ENCODE data around the gene LIPT2. TPM values are rescaled to one million over a fixed set of nuclear protein-coding genes. Genes with fewer than 3 reads are reported as not detected.

LIPT2 gene
- total RNA-seq (2012; rRNA removed), result 2.2 and 2.9 TPM in 2 replicates
- 1.7 and 2.2 TPM in 2 replicates for polyA plus RNA-seq (2012; rRNA removed)
- polyA plus RNA-seq (2012; cell fraction: cytosol; rRNA removed), result 1.9 and 2.7 TPM in 2 replicates
- 1.1 and 1.4 TPM in 2 replicates for polyA plus RNA-seq (2012; cell fraction: nucleus; rRNA removed; ENCODE audit: low replicate concordance)
- percentile 34 among the genes with signal in this experiment for Bru-seq, nascent RNA
- percentile 32 among the genes with signal in this experiment for BruChase-seq, experiment 1, labeled RNA remaining after a 6-hour chase
- BruChase-seq, experiment 2, labeled RNA remaining after a 2-hour chase, result percentile 30 among the genes with signal in this experiment
- long read RNA-seq, partial matches to known transcripts, result 0 of 4 reads
- long read RNA-seq, other reads (novel, unspliced or antisense), result 0 of 4 reads

DNA sequence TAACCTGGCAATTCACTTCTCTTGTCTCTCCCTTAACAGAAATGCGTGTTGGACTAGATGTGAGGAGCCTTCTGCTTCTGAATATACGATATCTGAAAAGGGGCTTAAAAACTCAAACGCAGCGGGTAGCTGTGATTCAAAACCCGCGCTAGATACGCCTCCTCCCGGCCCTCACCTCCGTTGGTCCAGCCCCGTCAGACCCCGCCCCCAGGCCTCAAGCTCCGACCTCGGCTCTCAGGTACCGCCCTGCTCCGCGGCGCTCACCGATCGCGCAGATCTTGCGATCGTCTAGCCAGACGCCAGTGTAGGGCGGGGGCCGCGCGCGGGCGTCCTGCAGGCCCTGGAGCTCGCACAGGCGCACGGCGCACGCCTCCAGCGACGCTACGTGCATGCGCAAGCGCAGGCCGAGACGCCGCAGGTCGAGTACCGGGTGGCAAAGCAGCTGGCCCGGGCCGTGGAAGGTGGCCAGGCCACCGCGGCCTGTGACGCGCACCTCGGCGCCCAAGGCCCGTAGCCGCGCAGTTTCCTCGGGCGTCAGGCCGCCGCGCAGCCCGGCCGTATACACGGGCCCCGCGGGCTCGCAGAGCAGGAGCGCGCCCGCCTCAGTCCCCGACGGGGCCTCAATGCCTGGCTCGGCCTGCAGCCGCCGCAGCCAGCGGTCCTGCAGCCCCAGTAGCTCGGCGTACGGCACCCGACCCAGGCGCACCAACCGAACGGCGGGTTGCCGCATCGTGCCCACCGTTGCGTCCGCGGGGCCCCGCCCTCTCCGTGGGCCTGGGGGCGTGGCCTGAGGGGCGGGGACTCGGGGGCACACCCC, at the start of gene LIPT2:
Gene LIPT2 (minus strand): TSS at position 751 of the 817 bp plus-strand sequence. CDS start 21 bp downstream, at position 730.
- in situ Hi-C loops (cut with MboI; ENCODE audit: low sequenced_read_pairs) (no loop called here), intact Hi-C loops (cut with micrococcal nuclease) (no loop called here), dilution Hi-C loops (cut with HindIII; ENCODE audit: low sequenced_read_pairs, unreplicated experiment) (no loop called here)
- no peak within 1 kb of the TSS; the same call in 1 of the 2 replicates for H3K56ac ChIP-seq (ENCODE audit: extremely low read depth, insufficient read depth, low read length)
- H2BK120ac ChIP-seq (ENCODE audit: low read depth, low read length), result no peak within 1 kb of the TSS
- peak within 1 kb of the TSS; percentile 61 for H3K14ac ChIP-seq (replicated peaks; ENCODE audit: low read depth, low read length)
- no peak within 1 kb of the TSS for H2BK20ac ChIP-seq (ENCODE audit: low read depth, low read length)
- no peak within 1 kb of the TSS for H3K23ac ChIP-seq (ENCODE audit: low read depth, low read length)
- H3K4me3 ChIP-seq (ENCODE audit: insufficient read depth, low read depth, low read length), result peak within 1 kb of the TSS; percentile 77
- no peak within 1 kb of the TSS for H3K18ac ChIP-seq (ENCODE audit: low read depth, low read length)
- H4K20me1 ChIP-seq (ENCODE audit: insufficient read depth, low read length), result no peaks in the 10 kb centered on the region
- peak within 1 kb of the TSS; percentile 37; the same call in 1 of the 2 replicates for H4K5ac ChIP-seq (ENCODE audit: low read depth, low read length)
- H3K27ac ChIP-seq (ENCODE audit: insufficient read depth, low read length), result peak within 1 kb of the TSS; percentile 67
- peak within 1 kb of the TSS; percentile 56 for H2BK5ac ChIP-seq (ENCODE audit: low read depth, low read length, poor library complexity, severe bottlenecking)
- peak within 1 kb of the TSS; percentile 31; the same call in 1 of the 2 replicates for H3K4ac ChIP-seq (ENCODE audit: low read depth, low read length)
- no peak within 1 kb of the TSS for H4K91ac ChIP-seq (ENCODE audit: insufficient read depth, low read depth, low read length)
- H3K9me1 ChIP-seq (ENCODE audit: insufficient read depth, low read length), result peaks cover 8% of the 10 kb centered on the region; the same call in 1 of the 2 replicates
- peaks cover 0 to 4% of the 10 kb centered on the region in 2 experiments; a peak in 1 of 4 replicates for H3K79me1 ChIP-seq (ENCODE audit: low read depth in 1 of 2, low read length in 2 of 2)
- H3K4me2 ChIP-seq (ENCODE audit: low read depth, low read length), result peak within 1 kb of the TSS; percentile 95
- no peaks in the 10 kb centered on the region for H3K4me1 ChIP-seq (ENCODE audit: control insufficient read depth, insufficient read depth, low read length)
- TF ChIP-seq MAZ (IDR thresholded peaks at IDR 0.05; ENCODE audit: borderline replicate concordance, low read depth, low read length), result peak; percentile 87; the same call in 1 of the 2 replicates
- TF ChIP-seq RCOR1 (IDR thresholded peaks at IDR 0.05; ENCODE audit: insufficient replicate concordance, low read length), result no peak
- 0 out of 2 replicates have a peak, but pooled peaks have one; percentile 29 for TF ChIP-seq FOS (IDR thresholded peaks at IDR 0.05; ENCODE audit: low read depth, low read length)
- TF ChIP-seq, protein P1, sequence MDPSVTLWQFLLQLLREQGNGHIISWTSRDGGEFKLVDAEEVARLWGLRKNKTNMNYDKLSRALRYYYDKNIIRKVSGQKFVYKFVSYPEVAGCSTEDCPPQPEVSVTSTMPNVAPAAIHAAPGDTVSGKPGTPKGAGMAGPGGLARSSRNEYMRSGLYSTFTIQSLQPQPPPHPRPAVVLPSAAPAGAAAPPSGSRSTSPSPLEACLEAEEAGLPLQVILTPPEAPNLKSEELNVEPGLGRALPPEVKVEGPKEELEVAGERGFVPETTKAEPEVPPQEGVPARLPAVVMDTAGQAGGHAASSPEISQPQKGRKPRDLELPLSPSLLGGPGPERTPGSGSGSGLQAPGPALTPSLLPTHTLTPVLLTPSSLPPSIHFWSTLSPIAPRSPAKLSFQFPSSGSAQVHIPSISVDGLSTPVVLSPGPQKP (IDR thresholded peaks at IDR 0.05; ENCODE audit: borderline replicate concordance, low read depth, low read length), result no peak
- peak; percentile 32; the same call in 1 of the 2 replicates for TF ChIP-seq POLR2A (IDR thresholded peaks at IDR 0.05; ENCODE audit: low read depth, low read length)
- H4K8ac ChIP-seq (ENCODE audit: low read depth in 2 of 2, low read length in 2 of 2), result peak within 1 kb of the TSS; percentile 54 to 72; a peak in 3 of 4 replicates
- H2AFZ ChIP-seq (replicated peaks; ENCODE audit: low read length, poor library complexity), result peak within 1 kb of the TSS; percentile 95
- peak within 1 kb of the TSS; percentile 12 for H2AK9ac ChIP-seq (replicated peaks; ENCODE audit: low read depth, low read length, poor library complexity)
- ChIA-PET POLR2A (ENCODE audit: unreplicated experiment) (interaction anchor here (0.6 to 0.7 kb wide), 2 partner anchors 74 to 408 kb away, joined by 3 to 11 read pairs; no protein-coding TSS in a partner anchor), CTCF (interaction anchor here (0.5 to 0.7 kb wide), 2 partner anchors 24 to 43 kb away, joined by 3 read pairs; no protein-coding TSS in a partner anchor)
- H3K27me3 ChIP-seq (ENCODE audit: control insufficient read depth, insufficient read depth, low read length), result no peaks in the 10 kb centered on the region
- WGBS, 2 experiments (ENCODE audit: extremely low coverage in 2 of 2, insufficient read length in 1 of 2), result 1% methylated on average over 48 of the region's 94 CpGs; no CpG with 5 or more reads in 1 of the 2 experiments
- no TSS peak for BruUV-seq (replicated peaks)
- H3K9me3 ChIP-seq (ENCODE audit: control insufficient read depth, insufficient read depth, low read length), result no peaks in the 10 kb centered on the region
- DNase-seq (peak; percentile 95), ATAC-seq (ENCODE audit: low read depth) (peak; percentile 99)
- H3K9ac ChIP-seq (ENCODE audit: low read depth, low read length), result peak within 1 kb of the TSS; percentile 67
- no peak within 1 kb of the TSS for H2BK15ac ChIP-seq (ENCODE audit: low read depth, low read length)
- H3K36me3 ChIP-seq (ENCODE audit: control insufficient read depth, insufficient read depth, low read length), result no peaks in the 10 kb centered on the region
- no peak within 1 kb of the TSS; the same call in 1 of the 2 replicates for H2AK5ac ChIP-seq (ENCODE audit: low read depth, low read length)

Measured in IMR-90 (cell line).